Endodermal cell (in vitro differentiated cells): ENCODE results near the gene ITM2C. TPM values are rescaled to one million over a fixed set of nuclear protein-coding genes. Genes with fewer than 3 reads are reported as not detected.

ENCODE experiments used
- DNase-seq: peaks from one replicate; pipeline ENCODE4 v3.0.0-alpha.2; 2017
- H3K27ac ChIP-seq: 2 replicates; pipeline ENCODE4 v1.5.1; 2013; ENCODE audit warnings: mild to moderate bottlenecking, low read depth, low read length, moderate library complexity
- H3K27me3 ChIP-seq: 2 replicates; pipeline ENCODE4 v1.6.1; 2013; ENCODE audit warnings: mild to moderate bottlenecking, low read length, moderate library complexity; ENCODE audit not compliant: insufficient read depth, control insufficient read depth, poor library complexity, severe bottlenecking
- H3K36me3 ChIP-seq: 2 replicates; pipeline ENCODE4 v1.7.0; 2013; ENCODE audit warnings: mild to moderate bottlenecking, low read length, moderate library complexity; ENCODE audit not compliant: control insufficient read depth, insufficient read depth
- H3K4me1 ChIP-seq: one replicate; pipeline ENCODE4 v1.7.0; 2013; ENCODE audit warnings: low read length; ENCODE audit not compliant: control insufficient read depth, insufficient read depth
- H3K4me3 ChIP-seq: 2 replicates; pipeline ENCODE4 v1.5.1; 2013; ENCODE audit warnings: mild to moderate bottlenecking, low read length, moderate library complexity
- H3K9ac ChIP-seq: 2 replicates; pipeline ENCODE4 v1.6.1; 2013; ENCODE audit warnings: mild to moderate bottlenecking, low read length, moderate library complexity; ENCODE audit not compliant: poor library complexity, severe bottlenecking; ENCODE audit errors: extremely low read depth
- H3K9me3 ChIP-seq: 2 replicates; pipeline ENCODE4 v1.6.1; 2013; ENCODE audit warnings: mild to moderate bottlenecking, low read length, moderate library complexity; ENCODE audit not compliant: control insufficient read depth
- H3K27ac Mint-ChIP-seq: 2 replicates; pipeline ENCODE4 v1.8.0; 2020; ENCODE audit warnings: mixed read lengths
- H3K27me3 Mint-ChIP-seq: 2 replicates; pipeline ENCODE4 v1.8.0; 2021; ENCODE audit warnings: mild to moderate bottlenecking, mixed read lengths; ENCODE audit not compliant: insufficient read depth
- H3K36me3 Mint-ChIP-seq: 2 replicates; pipeline ENCODE4 v1.8.0; 2020; ENCODE audit warnings: low read depth, mixed read lengths
- H3K4me1 Mint-ChIP-seq: 2 replicates; pipeline ENCODE4 v1.8.0; 2020; ENCODE audit warnings: mixed read lengths
- H3K4me3 Mint-ChIP-seq: 2 replicates; pipeline ENCODE4 v1.8.0; 2020; ENCODE audit warnings: mild to moderate bottlenecking, moderate library complexity, mixed read lengths
- H3K9me3 Mint-ChIP-seq: 2 replicates; pipeline ENCODE4 v1.8.0; 2020; ENCODE audit warnings: mild to moderate bottlenecking, mixed read lengths
- CTCF ChIP-seq: fragments of 200-600 bp; sonication (generic); conservative IDR thresholded peaks from 2 replicates; pipeline ENCODE4 v1.5.0; 2021; ENCODE audit warnings: antibody characterized with exemption, mild to moderate bottlenecking
- WGBS, 2 experiments: methylation state at CpG; one replicate each; pipeline versions ENCODE4 v1.1.5 to v1.1.7; 2013; ENCODE audit warnings: missing lambda C conversion rate in 2 of 2, mixed read lengths in 1 of 2; ENCODE audit not compliant: insufficient coverage in 1 of 2, insufficient read length in 1 of 2; 5-methylcytosine and 5-hydroxymethylcytosine counted together
- total RNA-seq, 2 donors: library from RNA; stranded (reverse); fragmentation: NEBNext Ultra II Directional in 1 of 2; extraction: Animal tissue kit (Norgen Biotek cat#: 25700) in 1 of 2; gene quantifications; 2 replicates in 1 of 2; 3 replicates in 1 of 2; pipeline ENCODE4 v1.2.1, GENCODE V29; 2021

ITM2C gene
- total RNA-seq, 2 donors from 2014 or later: 208 to 269 TPM

- peak overlapping the region; percentile 82 for H3K27ac Mint-ChIP-seq
- no peak for DNase-seq
- Histone ChIP-seq H3K27ac (no peak overlapping the region), H3K4me1 (peaks cover 24% of the 10 kb centered on the region), H3K27me3 (no peaks in the 10 kb centered on the region), H3K36me3 (no peaks in the 10 kb centered on the region), H3K4me3 (peak overlapping the region; percentile 79), H3K9me3 (no peaks in the 10 kb centered on the region), H3K9ac (no peak overlapping the region)
- WGBS, 2 experiments: 25 to 40% methylated on average over 12 to 18 of the region's 18 CpGs
- peak overlapping the region; percentile 71 for H3K4me3 Mint-ChIP-seq
- H3K27me3 Mint-ChIP-seq: peaks cover 11% of the 10 kb centered on the region
- no peaks in the 10 kb centered on the region for H3K36me3 Mint-ChIP-seq
- no peaks in the 10 kb centered on the region for H3K9me3 Mint-ChIP-seq
- TF ChIP-seq CTCF: no peak
- peaks cover 28% of the 10 kb centered on the region for H3K4me1 Mint-ChIP-seq
Measured at GRCh38 chr2:230864122-230864604, 579 bp upstream of the ITM2C start.

- no peaks in the 10 kb centered on the region for H3K36me3 ChIP-seq
- H3K9me3 ChIP-seq: no peaks in the 10 kb centered on the region
- H3K27ac ChIP-seq: peak overlapping the region; percentile 62
- peak overlapping the region; percentile 71 for H3K4me3 Mint-ChIP-seq
- peaks cover 39% of the 10 kb centered on the region for H3K4me1 Mint-ChIP-seq
- H3K36me3 Mint-ChIP-seq: no peaks in the 10 kb centered on the region
- 0% methylated on average over 1 to 24 of the region's 24 CpGs for WGBS, 2 experiments
- peak overlapping the region; percentile 88 for H3K4me3 ChIP-seq
- DNase-seq: peak; percentile 80
- peak overlapping the region; percentile 94 for H3K9ac ChIP-seq
- peak overlapping the region; percentile 93 for H3K27ac Mint-ChIP-seq
- H3K4me1 ChIP-seq: peaks cover 35% of the 10 kb centered on the region
- H3K27me3 ChIP-seq: no peaks in the 10 kb centered on the region
- peaks cover 11% of the 10 kb centered on the region for H3K27me3 Mint-ChIP-seq
- H3K9me3 Mint-ChIP-seq: no peaks in the 10 kb centered on the region
- no peak for TF ChIP-seq CTCF
Measured at GRCh38 chr2:230865307-230865765, 594 bp downstream of the ITM2C start.

GRCh38 chr2:230865766-230866755, 1.3 kb downstream of the ITM2C start:
- H3K9me3 ChIP-seq: no peaks in the 10 kb centered on the region
- peak overlapping the region; percentile 88 for H3K4me3 ChIP-seq
- peak overlapping the region; percentile 62 for H3K27ac ChIP-seq
- Mint-ChIP-seq H3K9me3 (no peaks in the 10 kb centered on the region), H3K27me3 (peaks cover 11% of the 10 kb centered on the region), H3K4me1 (peaks cover 46% of the 10 kb centered on the region), H3K27ac (peak overlapping the region; percentile 93), H3K4me3 (peak overlapping the region; percentile 71), H3K36me3 (no peaks in the 10 kb centered on the region)
- DNase-seq: peak; percentile 82
- no peaks in the 10 kb centered on the region for H3K36me3 ChIP-seq
- H3K9ac ChIP-seq: peak overlapping the region; percentile 94
- peak; percentile 44 for TF ChIP-seq CTCF
- H3K4me1 ChIP-seq: peaks cover 43% of the 10 kb centered on the region
- no peaks in the 10 kb centered on the region for H3K27me3 ChIP-seq
- 8 to 13% methylated on average over 6 to 35 of the region's 35 CpGs for WGBS, 2 experiments
